IPS-20b (cell line): ENCODE data around the gene HOXA6.

Source experiments
- H3K27ac ChIP-seq: one replicate; pipeline ENCODE4 v1.5.1; 2013; ENCODE audit warnings: low read length
- H3K27me3 ChIP-seq: 2 replicates; pipeline ENCODE4 v1.6.1; 2013; ENCODE audit warnings: mild to moderate bottlenecking, low read length, inconsistent platforms; ENCODE audit not compliant: insufficient read depth
- H3K36me3 ChIP-seq: 2 replicates; pipeline ENCODE4 v1.6.1; 2013; ENCODE audit warnings: low read depth, mild to moderate bottlenecking, inconsistent platforms, low read length, moderate library complexity; ENCODE audit not compliant: insufficient read depth
- H3K4me1 ChIP-seq: 2 replicates; pipeline ENCODE4 v1.6.1; 2013; ENCODE audit warnings: mild to moderate bottlenecking, control low read depth, inconsistent platforms, low read length, moderate library complexity; ENCODE audit not compliant: insufficient read depth
- H3K4me3 ChIP-seq: 2 replicates; pipeline ENCODE4 v1.5.1; 2013; ENCODE audit warnings: mild to moderate bottlenecking, low read length, inconsistent platforms
- H3K9ac ChIP-seq: 2 replicates; pipeline ENCODE4 v1.6.1; 2013; ENCODE audit warnings: low read depth, mild to moderate bottlenecking, inconsistent platforms, low read length, moderate library complexity
- H3K9me3 ChIP-seq: 2 replicates; pipeline ENCODE4 v1.6.1; 2013; ENCODE audit warnings: mild to moderate bottlenecking, low read depth, low read length, inconsistent platforms; ENCODE audit not compliant: insufficient read depth

Gene HOXA6

GRCh38 chr7:27162561-27163287, 15.2 kb upstream of the HOXA6 start:
- Histone ChIP-seq H3K9ac (no peak overlapping the region), H3K9me3 (peaks cover 26% of the 10 kb centered on the region; the same call in 1 of the 2 replicates), H3K4me3 (no peak overlapping the region), H3K27ac (no peak overlapping the region), H3K4me1 (no peaks in the 10 kb centered on the region), H3K36me3 (no peaks in the 10 kb centered on the region), H3K27me3 (peaks cover 100% of the 10 kb centered on the region)

DNA sequence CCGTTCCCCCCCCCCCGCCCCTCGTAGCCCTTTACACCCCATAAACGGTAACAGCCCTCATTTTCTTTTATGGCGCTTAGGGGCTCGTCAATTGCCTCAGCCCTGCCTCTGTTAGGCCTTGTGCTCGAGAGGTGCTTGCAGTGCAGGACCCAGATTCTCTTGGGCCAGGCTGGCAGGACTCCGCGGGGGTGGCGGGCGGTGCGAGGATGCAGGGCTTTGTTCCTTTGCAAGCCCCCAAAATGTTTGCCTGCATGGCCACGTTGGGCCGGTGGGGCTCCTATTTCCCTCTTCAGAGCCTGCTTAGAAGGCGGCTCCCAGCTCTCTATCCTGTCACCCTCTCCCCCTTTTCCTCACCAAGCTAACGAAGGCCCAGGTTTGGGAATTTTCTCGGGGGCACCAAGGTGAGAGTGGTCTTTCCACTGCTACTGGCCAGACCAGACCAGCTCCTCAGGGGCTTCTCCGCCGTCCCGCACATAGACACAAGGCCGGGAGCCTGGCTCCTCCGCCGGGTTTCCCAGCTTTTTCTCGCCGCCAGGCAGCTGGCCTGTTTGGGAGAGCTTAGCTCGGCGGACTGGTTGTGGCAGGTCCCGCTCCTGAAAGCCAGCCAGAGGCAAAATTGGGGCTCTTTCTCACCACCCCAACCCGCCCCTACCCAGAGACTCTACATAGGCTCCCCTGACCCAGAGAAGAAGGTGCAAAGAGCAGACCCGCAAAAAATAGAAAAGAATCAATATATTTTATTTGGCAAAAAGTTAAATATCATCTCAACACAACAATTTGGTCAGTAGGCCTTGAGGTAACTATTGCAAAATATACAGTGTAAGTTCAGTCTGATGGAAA, 14.4 kb upstream of the HOXA6 start:
- peaks cover 100% of the 10 kb centered on the region for H3K27me3 ChIP-seq
- no peak overlapping the region for H3K4me3 ChIP-seq
- peaks cover 32% of the 10 kb centered on the region; the same call in 1 of the 2 replicates for H3K9me3 ChIP-seq
- no peak overlapping the region for H3K27ac ChIP-seq
- no peaks in the 10 kb centered on the region for H3K4me1 ChIP-seq
- no peak overlapping the region for H3K9ac ChIP-seq
- no peaks in the 10 kb centered on the region for H3K36me3 ChIP-seq

DNA sequence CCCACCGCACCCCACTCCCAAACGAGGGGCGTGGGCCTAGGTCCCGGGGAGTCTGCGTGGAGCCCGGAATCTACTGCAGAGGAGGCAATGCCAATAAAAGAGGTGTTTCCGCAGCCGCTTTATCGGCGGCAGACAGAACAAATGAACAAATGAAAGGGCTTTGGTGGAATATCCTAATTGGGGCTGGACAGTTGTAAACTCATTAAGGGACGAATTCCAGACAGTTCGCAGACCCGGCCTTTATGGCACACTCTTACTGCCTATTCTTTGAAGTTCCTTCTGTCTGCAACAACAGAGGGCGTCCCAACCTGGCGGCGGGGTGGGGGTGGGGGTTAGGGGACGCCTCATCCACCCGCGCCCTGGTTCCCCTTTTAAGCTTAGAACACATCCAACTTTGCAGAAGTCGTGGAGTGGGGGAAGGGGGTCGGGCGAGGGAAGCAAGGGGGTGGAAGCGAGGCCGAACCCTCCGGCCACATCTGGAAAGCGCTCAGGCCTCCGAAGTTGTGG, 13.7 kb upstream of the HOXA6 start:
- H3K36me3 ChIP-seq: no peaks in the 10 kb centered on the region
- H3K4me1 ChIP-seq: no peaks in the 10 kb centered on the region
- no peak overlapping the region for H3K9ac ChIP-seq
- H3K9me3 ChIP-seq: peaks cover 25% of the 10 kb centered on the region; the same call in 1 of the 2 replicates
- H3K4me3 ChIP-seq: no peak overlapping the region
- H3K27me3 ChIP-seq: peaks cover 100% of the 10 kb centered on the region
- H3K27ac ChIP-seq: no peak overlapping the region

- peak overlapping the region; percentile 47; the same call in 1 of the 2 replicates for H3K4me3 ChIP-seq
- peaks cover 22% of the 10 kb centered on the region; the same call in 1 of the 2 replicates for H3K9me3 ChIP-seq
- H3K27me3 ChIP-seq: peaks cover 100% of the 10 kb centered on the region
- no peak overlapping the region for H3K27ac ChIP-seq
- no peaks in the 10 kb centered on the region for H3K36me3 ChIP-seq
- H3K9ac ChIP-seq: no peak overlapping the region
- no peaks in the 10 kb centered on the region for H3K4me1 ChIP-seq
These were observed 13.1 kb upstream of the HOXA6 start for GRCh38 chr7:27160546-27161213.

DNA sequence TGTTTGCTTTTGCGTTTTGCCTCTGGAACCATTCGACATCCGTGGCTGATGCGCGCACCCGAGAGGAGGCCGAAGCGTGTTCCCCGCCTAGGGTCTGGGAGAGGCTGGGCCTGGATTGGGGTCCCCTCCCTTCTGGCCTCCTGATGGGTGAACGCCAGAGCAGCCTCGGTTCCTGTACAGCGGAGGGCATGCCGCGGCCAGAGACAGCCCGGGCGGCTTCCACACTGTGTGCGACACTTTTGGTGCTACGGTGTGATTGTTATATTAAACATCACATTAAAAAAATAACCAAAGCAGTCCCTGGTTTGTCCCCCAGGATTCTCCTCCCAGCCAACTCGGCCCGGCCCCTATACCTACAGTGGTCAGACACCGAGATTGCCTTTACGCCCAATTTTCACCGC, 12.6 kb upstream of the HOXA6 start:
- Histone ChIP-seq H3K9me3 (peaks cover 21% of the 10 kb centered on the region; the same call in 1 of the 2 replicates), H3K36me3 (no peaks in the 10 kb centered on the region), H3K4me3 (peak overlapping the region; percentile 47; the same call in 1 of the 2 replicates), H3K9ac (no peak overlapping the region), H3K4me1 (no peaks in the 10 kb centered on the region), H3K27ac (no peak overlapping the region), H3K27me3 (peaks cover 100% of the 10 kb centered on the region)

DNA sequence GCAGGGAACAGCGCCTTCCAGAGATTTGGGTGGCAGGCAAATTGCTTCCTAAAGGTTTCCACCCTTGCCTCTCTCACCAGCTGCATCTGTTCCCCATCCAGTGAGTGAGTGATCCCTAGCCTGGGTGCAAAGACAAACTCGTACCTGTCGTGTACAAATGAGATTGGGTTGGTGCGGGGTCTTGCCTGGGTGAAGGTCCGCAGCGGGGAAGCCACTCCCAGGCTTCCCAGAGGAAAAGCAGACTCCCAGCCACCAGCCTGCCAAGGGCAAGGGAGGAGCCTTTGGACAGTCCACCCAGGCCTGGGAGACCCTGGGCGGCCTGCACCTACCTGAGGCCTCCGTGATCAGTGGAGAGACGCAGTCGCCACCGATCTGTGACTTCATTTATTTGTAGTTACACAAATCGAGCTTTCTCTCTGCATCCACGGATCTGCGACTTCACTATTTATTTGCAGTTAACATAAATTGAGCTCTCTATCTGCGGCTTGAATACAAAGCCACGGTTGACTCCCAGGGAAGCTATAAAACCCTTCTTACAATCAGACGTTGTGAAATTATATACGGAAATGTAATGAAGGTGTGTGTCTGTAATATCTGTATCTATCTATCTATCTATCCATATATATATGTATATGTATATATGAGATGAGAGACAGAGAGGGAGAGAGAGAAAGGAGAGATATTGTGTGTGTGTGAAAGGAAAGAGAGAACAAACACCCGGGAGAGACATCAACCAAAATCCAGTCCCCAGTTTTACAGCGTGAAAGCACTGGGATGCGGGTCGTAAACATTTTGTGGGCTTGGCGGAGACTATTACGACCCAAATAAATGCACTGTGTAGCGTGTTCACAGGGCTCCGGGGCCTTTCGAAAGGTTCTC, 11.9 kb upstream of the HOXA6 start:
- Histone ChIP-seq H3K9me3 (peaks cover 19% of the 10 kb centered on the region; the same call in 1 of the 2 replicates), H3K4me3 (no peak overlapping the region), H3K36me3 (no peaks in the 10 kb centered on the region), H3K27me3 (peaks cover 100% of the 10 kb centered on the region), H3K9ac (no peak overlapping the region), H3K4me1 (no peaks in the 10 kb centered on the region), H3K27ac (no peak overlapping the region)

DNA sequence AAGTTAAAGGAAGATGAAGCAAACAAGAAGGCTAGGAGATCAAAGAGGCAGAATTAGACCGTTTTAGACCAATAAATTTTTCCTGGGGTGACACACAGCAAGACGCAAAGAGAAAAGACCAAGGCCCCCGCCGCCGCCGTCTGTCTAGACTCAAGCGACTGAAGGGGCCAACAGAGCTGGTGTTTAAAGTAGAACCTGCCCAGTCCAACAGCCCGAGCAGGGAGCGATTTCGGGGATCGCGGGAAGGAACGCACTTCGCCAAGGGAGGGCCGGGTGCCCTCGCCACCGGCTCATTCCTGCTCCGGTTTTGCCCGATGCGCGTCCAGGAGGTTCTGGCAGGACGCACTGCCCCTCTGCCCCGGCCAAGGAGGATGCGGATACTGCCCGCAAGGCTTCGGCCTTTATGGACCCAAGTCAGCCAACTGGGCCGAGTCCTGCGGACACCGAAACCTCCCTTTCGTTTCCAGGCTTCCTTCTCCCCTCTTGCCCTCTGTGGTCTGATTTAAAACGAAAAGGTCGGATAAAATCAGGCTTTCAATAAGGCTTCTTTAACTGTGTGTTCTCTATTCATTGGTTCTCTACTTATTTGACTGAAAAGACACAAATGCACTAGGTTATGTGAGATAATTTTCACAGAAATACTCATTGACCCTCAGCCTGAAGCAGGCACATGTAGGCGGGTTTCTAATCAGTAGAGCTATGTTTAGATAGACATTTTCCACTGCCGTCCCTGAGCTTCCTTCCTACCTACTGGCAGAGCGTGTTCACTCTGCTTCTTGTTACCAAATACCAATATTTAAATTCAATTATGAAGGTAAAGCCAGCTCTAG, 11.1 kb upstream of the HOXA6 start:
- no peaks in the 10 kb centered on the region for H3K4me1 ChIP-seq
- peaks cover 100% of the 10 kb centered on the region for H3K27me3 ChIP-seq

GRCh38 chr7:27157702-27158431, 10.3 kb upstream of the HOXA6 start:
- H3K9me3 ChIP-seq: peaks cover 21% of the 10 kb centered on the region; the same call in 1 of the 2 replicates
- H3K27ac ChIP-seq: no peak overlapping the region
- no peaks in the 10 kb centered on the region for H3K36me3 ChIP-seq
- H3K4me1 ChIP-seq: no peaks in the 10 kb centered on the region
- H3K4me3 ChIP-seq: no peak overlapping the region
- no peak overlapping the region for H3K9ac ChIP-seq
- H3K27me3 ChIP-seq: peaks cover 100% of the 10 kb centered on the region

More for the DNA sequence above, 11.1 kb upstream of the HOXA6 start:
- Histone ChIP-seq H3K4me3 (no peak overlapping the region), H3K9me3 (peaks cover 23% of the 10 kb centered on the region; the same call in 1 of the 2 replicates), H3K36me3 (no peaks in the 10 kb centered on the region), H3K27ac (no peak overlapping the region), H3K9ac (no peak overlapping the region)

- Histone ChIP-seq H3K9me3 (peaks cover 21% of the 10 kb centered on the region; the same call in 1 of the 2 replicates), H3K4me1 (no peaks in the 10 kb centered on the region), H3K36me3 (no peaks in the 10 kb centered on the region), H3K4me3 (no peak overlapping the region), H3K27me3 (peaks cover 100% of the 10 kb centered on the region), H3K27ac (no peak overlapping the region), H3K9ac (no peak overlapping the region)
These were observed 9.5 kb upstream of the HOXA6 start for GRCh38 chr7:27156916-27157701.
